Measurements from ENCODE around the gene ITGB3.

DNA sequence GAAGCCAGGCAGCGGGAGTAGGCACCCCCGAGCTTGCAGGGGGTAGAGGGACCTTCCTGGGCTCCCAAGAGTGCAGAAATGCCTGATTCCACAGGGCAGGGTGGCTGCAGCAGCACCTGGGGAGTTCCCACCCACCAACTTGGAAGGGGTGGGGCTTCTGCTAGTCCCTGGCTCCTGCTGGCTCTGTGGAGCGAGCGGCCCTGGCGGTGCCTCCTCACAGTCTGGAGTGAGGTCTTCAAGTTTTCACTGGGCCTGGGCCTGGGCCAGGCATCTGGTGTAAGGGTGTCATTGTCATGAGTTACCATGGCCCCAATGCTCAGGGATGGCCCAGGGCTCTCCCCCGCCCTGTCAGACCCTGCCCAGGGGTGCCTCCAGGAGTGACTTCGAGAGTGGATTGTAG lies 15.8 kb upstream of the ITGB3 start:
- no peak for TF ChIP-seq ZNF274 (IDR thresholded peaks at IDR 0.05; ENCODE audit: low read depth, low read length)
- TF ChIP-seq YY1 (IDR thresholded peaks at IDR 0.05; ENCODE audit: insufficient read depth, insufficient read length): no peak
- no peak for TF ChIP-seq SUZ12 (IDR thresholded peaks at IDR 0.05; ENCODE audit: extremely low read depth, insufficient read depth, insufficient read length)

Measured in NT2/D1 (cell line).